Measurements from ENCODE around the gene ADAMTS4. TPM values are rescaled to one million over a fixed set of nuclear protein-coding genes. Genes with fewer than 3 reads are reported as not detected.

ADAMTS4 gene
- polyA plus RNA-seq, 4 donors, result 0.72 to 1.6 (median 1.1) TPM

DNA sequence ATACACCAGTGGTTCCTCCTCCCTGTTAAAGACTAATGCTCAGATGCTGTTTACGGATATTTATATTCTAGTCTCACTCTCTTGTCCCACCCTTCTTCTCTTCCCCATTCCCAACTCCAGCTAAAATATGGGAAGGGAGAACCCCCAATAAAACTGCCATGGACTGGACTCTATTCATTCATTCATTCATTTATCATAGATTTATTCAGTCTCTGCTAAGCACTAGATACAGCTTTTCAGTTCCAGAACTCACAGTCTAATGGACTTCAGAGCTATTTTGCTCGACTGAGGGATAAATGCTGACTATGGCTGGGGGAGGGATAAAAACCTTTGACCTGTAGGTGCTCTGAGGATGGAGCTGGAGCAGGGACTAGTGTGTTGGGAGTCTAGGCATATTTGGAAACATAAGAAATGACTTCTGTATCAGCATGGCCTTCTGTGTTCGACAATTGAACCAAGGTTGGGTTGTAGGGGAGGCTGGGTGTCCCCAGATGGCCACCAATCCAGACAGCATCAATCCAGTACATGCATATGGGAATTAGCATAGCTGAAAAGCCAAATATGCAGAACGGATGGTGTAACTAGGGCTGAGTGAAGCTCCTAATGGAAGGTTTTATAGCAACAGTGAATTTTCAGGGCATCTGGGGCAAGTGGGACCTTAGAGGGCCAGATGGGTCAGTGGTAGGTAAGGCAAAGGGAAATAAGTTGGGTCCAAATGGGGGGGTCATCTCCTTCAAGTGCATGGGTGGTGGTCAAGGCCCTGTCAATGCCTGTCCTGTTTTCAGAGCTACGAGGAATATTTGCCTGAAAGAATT lies 20.4 kb upstream of the ADAMTS4 start:
- no peak for DNase-seq (ENCODE audit: low read depth in 4 of 4, low spot score in 2 of 4)

GRCh38 chr1:161218301-161219077 lies 19.6 kb upstream of the ADAMTS4 start:
- DNase-seq (ENCODE audit: low read depth in 4 of 4, low spot score in 2 of 4), result no peak

DNA sequence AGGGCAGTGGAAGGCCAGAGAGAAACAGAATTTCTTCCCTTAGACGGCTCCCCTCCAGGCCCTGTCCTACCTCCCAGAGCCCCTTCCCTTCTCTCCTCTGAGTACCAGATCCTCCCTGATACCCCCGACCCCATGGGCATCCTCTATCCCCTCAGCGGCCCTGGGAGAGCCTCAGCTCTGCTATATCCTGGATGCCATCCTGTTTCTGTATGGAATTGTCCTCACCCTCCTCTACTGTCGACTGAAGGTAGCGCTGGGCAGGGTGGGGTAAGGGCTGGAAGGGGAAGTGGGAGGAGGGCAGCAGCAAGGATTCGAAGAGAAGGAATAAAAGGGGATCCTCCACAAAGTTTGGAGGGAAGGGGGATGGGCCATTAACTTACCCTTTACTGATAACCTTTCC lies 19.0 kb upstream of the ADAMTS4 start:
- no peak for DNase-seq (ENCODE audit: low read depth in 4 of 4, low spot score in 2 of 4)

DNA sequence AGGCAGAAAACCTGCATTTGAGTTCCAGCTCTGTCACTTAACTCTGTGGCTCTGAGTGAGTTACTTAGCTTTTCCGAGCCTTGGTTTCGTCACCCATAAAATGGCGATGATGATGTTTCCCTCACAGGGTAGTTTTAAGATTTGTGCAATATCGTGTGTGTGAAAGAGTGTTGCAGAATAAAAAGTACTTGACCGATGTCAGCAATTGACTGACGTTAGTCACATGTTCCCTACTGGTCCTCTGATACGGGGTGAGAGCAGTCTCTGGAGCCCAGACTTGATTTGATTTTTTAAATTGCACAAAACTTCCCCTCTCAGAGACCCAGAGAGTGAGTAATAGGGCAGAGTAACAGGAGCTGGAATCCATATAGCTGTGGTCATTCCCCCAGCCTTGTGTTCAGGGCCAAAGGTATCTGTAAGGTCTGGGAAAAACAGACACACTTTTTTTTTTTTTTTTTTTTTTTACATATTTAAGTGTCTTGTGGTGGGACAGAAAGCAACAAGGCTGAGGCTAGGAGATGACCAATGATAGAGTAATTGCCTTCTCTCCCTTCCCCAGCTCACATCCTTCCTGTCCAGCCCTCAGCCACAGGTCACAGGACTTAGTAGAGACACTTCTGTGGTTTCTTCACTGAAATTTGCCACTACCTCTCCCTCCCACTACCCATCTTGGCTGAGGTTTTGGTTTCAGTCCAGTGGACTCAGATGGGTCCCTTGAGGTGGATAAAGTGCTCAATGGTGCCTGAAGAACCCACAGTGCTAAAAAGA lies 18.3 kb upstream of the ADAMTS4 start:
- DNase-seq (ENCODE audit: low read depth in 4 of 4, low spot score in 2 of 4), result no peak

DNA sequence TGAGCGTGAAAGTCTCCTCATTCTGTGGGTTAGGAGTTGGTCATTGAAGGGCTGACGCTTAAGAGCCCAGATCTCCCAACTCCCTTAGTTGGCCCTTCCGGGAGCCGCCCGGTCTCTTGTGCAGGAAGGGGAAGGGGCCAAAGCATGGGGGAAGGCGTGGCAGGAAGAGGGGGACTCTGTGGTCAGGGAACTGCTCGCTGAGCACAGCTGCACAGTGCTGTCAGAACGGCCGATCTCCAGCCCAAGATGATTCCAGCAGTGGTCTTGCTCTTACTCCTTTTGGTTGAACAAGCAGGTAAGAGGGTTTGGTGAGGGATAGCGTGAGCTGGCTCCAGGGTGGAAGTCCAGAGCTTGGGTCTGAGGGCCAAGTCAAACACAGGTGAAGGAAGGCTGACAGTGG lies 16.2 kb upstream of the ADAMTS4 start, which contains the start of gene FCER1G:
Gene FCER1G, plus strand, starts transcription at position 220 of the 400 bp plus-strand sequence. Its CDS starts 27 bp downstream, at position 247.
- no peak for DNase-seq (ENCODE audit: low read depth in 4 of 4, low spot score in 2 of 4)

DNA sequence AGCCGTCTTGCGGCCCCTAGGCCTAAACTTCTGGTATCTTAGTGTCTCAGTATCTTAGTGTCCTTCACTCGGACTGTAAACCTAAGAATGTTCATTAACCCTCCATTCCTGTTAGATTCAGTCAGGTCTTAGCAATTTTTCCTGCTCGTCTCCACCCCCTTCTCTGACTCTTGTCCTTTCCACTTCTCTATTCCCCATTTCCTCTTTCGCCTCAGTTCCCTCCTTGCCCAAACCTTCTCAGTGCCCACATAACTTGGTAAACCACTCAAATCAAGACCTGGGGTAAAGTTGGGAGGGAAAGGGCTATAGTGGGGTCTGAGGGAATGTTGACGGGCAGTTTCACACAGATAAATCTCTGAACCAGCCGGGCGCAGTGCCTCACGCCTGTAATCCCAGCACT lies 15.5 kb upstream of the ADAMTS4 start:
- no peak for DNase-seq (ENCODE audit: low read depth in 4 of 4, low spot score in 2 of 4)

- DNase-seq (ENCODE audit: low read depth in 4 of 4, low spot score in 2 of 4), result peak in 1 of 4 donors; percentile 68
These were observed 11.0 kb upstream of the ADAMTS4 start for GRCh38 chr1:161209790-161210409.

DNA sequence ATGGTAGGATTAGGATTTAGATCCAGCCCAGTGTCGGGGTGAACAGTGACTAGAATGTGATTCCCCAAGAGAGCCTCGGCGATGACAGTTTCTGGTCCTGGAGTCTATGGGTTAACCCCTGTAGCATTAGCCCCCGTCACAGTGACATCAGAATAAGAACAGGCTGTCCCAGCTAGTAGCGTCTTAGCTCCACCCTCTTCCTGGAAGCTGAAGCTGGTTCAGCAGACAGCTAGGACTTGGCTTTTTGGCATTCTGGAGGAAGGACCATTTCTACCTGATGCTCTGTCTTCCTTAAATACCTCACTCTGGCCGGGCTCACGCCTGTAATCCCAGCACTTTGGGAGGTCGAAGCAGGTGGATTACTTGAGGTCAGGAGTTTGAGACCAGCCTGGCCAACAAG lies 8.3 kb upstream of the ADAMTS4 start:
- no peak for DNase-seq (ENCODE audit: low read depth in 4 of 4, low spot score in 2 of 4)

GRCh38 chr1:161206411-161207140 lies 7.7 kb upstream of the ADAMTS4 start:
- DNase-seq (ENCODE audit: low read depth in 4 of 4, low spot score in 2 of 4), result no peak

GRCh38 chr1:161201836-161202712 lies 3.2 kb upstream of the ADAMTS4 start, which contains the start of gene NDUFS2:
NDUFS2 (plus strand) TSS chr1:161202367; CDS start chr1:161202386, 19 bp downstream.
- DNase-seq (ENCODE audit: low read depth in 4 of 4, low spot score in 2 of 4), result peak; percentile 95 to 99 (median 98)

GRCh38 chr1:161200992-161201835 lies 2.4 kb upstream of the ADAMTS4 start:
- DNase-seq (ENCODE audit: low read depth in 4 of 4, low spot score in 2 of 4), result no peak

DNA sequence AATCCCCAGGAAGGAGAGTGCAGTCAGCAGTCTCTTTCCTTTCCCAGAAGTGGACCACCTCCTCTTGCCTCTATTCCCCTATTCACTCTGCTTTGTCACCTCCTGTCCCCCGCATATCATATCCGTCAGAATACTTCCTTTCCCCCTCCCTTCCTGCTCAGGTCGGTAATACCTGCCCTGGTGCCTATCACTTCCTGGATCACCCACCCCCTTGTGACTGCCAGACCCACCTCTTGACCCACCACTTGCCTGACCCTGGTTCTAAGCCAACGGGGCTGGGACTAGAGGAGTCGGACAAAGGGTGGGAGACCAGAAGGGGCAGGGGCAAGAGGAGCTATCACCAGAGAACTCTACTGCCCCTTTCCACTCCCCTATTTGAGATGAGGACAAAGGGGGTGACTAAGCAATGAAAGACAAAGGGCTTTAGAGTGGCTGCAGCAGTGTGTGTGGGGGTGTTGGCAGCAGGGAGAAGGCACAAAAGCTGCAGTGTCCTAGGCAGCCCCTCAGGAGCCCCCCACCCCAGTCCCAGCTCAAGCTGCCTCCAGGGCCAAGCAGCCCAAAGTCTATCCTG lies 1.7 kb upstream of the ADAMTS4 start:
- DNase-seq (ENCODE audit: low read depth in 4 of 4, low spot score in 2 of 4), result no peak

DNA sequence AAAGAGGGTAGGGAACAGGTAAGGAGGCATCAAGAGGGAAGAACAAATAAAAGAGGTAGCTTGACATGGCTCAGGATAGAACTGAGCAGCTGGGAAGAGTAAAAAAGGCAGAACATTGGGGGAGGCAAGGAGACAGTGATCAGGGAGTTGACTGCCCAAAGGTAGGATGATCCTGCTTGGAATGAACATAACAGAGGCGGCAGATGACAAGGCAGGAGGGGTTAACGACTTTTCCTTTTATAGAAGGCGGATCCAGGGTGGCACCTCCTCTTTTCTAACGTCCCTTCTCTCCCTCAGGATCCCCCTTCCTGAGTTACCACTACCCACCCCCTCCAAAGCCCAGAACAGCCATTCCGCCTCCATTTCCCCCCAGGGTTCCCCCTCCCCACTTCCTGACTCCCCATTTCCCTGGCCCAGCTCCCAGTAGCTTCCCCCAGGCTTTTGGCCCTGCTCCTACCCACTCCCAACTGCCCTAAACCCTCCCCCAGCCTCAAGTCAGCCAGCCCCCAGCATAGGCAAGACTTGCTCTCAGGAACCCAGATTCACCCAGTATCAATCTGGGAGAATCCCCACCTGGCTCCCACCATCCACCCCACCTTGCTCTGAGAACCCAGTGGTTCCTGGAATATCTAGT lies 769 bp upstream of the ADAMTS4 start:
- DNase-seq (ENCODE audit: low read depth in 4 of 4, low spot score in 2 of 4), result no peak

- DNase-seq (ENCODE audit: low read depth in 4 of 4, low spot score in 2 of 4), result no peak
These were observed 509 bp downstream of the ADAMTS4 start for GRCh38 chr1:161198194-161198896.

GRCh38 chr1:161197560-161198193 lies 1.2 kb downstream of the ADAMTS4 start:
- no peak for DNase-seq (ENCODE audit: low read depth in 4 of 4, low spot score in 2 of 4)
